Endothelial cell of umbilical vein (primary cell): Measurements from ENCODE around the gene ANKH. TPM values are rescaled to one million over a fixed set of nuclear protein-coding genes. Genes with fewer than 3 reads are reported as not detected.
A peak's percentile ranks its signal among the peaks of the same experiment; 100 is the strongest.

Experiments used
- BruUV-seq: library from RNA; stranded (reverse); fragments of 400-500 nt; replicated peaks from 2 replicates; lab custom pipeline; 2021; lab: Mats Ljungman, UMichigan
- CTCF ChIA-PET: fragments of 300-600, 350-600 bp; sonication (Branson Sonifier 250); formaldehyde crosslinking; loops from one replicate; lab custom pipeline; 2021; ENCODE audit warnings: antibody characterized with exemption, inconsistent platforms; lab: Charles Lee
- POLR2A ChIA-PET: fragments of 300-600, 350-600 bp; sonication (Branson Sonifier 250); formaldehyde crosslinking; loops from one replicate; lab custom pipeline; 2021; ENCODE audit warnings: antibody characterized with exemption, inconsistent platforms; lab: Charles Lee
- DNase-seq: peaks from one replicate; pipeline ENCODE4 v3.0.0-alpha.2; 2011; ENCODE audit warnings: low read depth, low spot score
- FAIRE-seq: peaks from 2 replicates; lab custom pipeline; 2011; peaks lifted over from hg19 to GRCh38; lab: Jason Lieb, UNC
- H2AFZ ChIP-seq: 2 replicates; pipeline ENCODE4 v1.6.0; 2012; ENCODE audit warnings: low read depth, low read length, control low read depth, inconsistent platforms
- H3K27ac ChIP-seq: 2 replicates; pipeline ENCODE4 v1.5.1; 2011; ENCODE audit warnings: low read depth, mild to moderate bottlenecking, control low read depth, low read length, moderate library complexity; ENCODE audit not compliant: insufficient read depth
- H3K27me3 ChIP-seq, 2 experiments: 2 replicates each; pipeline versions ENCODE4 v1.6.0 to v1.6.1; 2011; ENCODE audit warnings: low read length in 2 of 2, mixed read lengths in 1 of 2; ENCODE audit not compliant: control insufficient read depth in 2 of 2, insufficient read depth in 2 of 2
- H3K36me3 ChIP-seq, 2 experiments: 2 replicates in 1 of 2; 3 replicates in 1 of 2; pipeline ENCODE4 v1.5.1; 2011; ENCODE audit warnings: low read length in 2 of 2, mild to moderate bottlenecking in 1 of 2, moderate library complexity in 1 of 2; ENCODE audit not compliant: control insufficient read depth in 2 of 2, insufficient read depth in 2 of 2; ENCODE audit errors: extremely low read depth in 1 of 2
- H3K4me1 ChIP-seq: 3 replicates; pipeline ENCODE4 v1.5.1; 2011; ENCODE audit warnings: mild to moderate bottlenecking, low read length; ENCODE audit not compliant: control insufficient read depth, insufficient read depth; ENCODE audit errors: extremely low read depth
- H3K4me2 ChIP-seq: 2 replicates; pipeline ENCODE4 v1.6.1; 2011; ENCODE audit warnings: low read length, control low read depth, mixed read lengths; ENCODE audit not compliant: insufficient read depth
- H3K4me3 ChIP-seq, 3 experiments: fragments of 200-600 bp in 1 of 3; sonication (generic), shearing (Covaris generic) in 1 of 3; replicated peaks in 1 of 3; 2 replicates each; pipeline ENCODE4 v1.5.1; 2011 to 2016; ENCODE audit warnings: control low read depth in 3 of 3, low read length in 3 of 3, mild to moderate bottlenecking in 2 of 3, inconsistent platforms in 1 of 3, low read depth in 1 of 3, moderate library complexity in 1 of 3; ENCODE audit not compliant: insufficient read depth in 1 of 3
- H3K79me2 ChIP-seq: 2 replicates; pipeline ENCODE4 v1.6.0; 2012; ENCODE audit warnings: low read length, inconsistent platforms; ENCODE audit not compliant: control insufficient read depth, insufficient read depth
- H3K9ac ChIP-seq: replicated peaks from 2 replicates; pipeline ENCODE3; 2011; ENCODE audit warnings: low read length, control low read depth; ENCODE audit not compliant: insufficient read depth; ENCODE audit errors: extremely low read depth
- H3K9me1 ChIP-seq: replicated peaks from 3 replicates; pipeline ENCODE4 v1.6.0; 2011; ENCODE audit warnings: mild to moderate bottlenecking, low read length; ENCODE audit not compliant: control insufficient read depth, insufficient read depth; ENCODE audit errors: extremely low read depth
- H3K9me3 ChIP-seq: replicated peaks from 2 replicates; pipeline ENCODE4 v1.5.1; 2012; ENCODE audit warnings: low read length, inconsistent platforms; ENCODE audit not compliant: control insufficient read depth, insufficient read depth
- H4K20me1 ChIP-seq: replicated peaks from 2 replicates; pipeline ENCODE3; 2011; ENCODE audit warnings: mild to moderate bottlenecking, low read length; ENCODE audit not compliant: control insufficient read depth, insufficient read depth; ENCODE audit errors: extremely low read depth
- EZH2 ChIP-seq: IDR thresholded peaks from 2 replicates; pipeline ENCODE4 v1.6.1; 2012; ENCODE audit warnings: borderline replicate concordance, low read depth, mild to moderate bottlenecking, moderate library complexity, low read length, inconsistent platforms; ENCODE audit not compliant: severe bottlenecking
- FOS ChIP-seq: IDR thresholded peaks from 2 replicates; pipeline ENCODE4 v1.6.1; 2011; ENCODE audit warnings: mild to moderate bottlenecking, low read length, moderate library complexity, borderline replicate concordance; ENCODE audit not compliant: insufficient read depth
- GATA2 ChIP-seq: IDR thresholded peaks from 2 replicates; pipeline ENCODE4 v1.7.0; 2011; ENCODE audit warnings: low read depth, mild to moderate bottlenecking, moderate library complexity, mixed read lengths, low read length; ENCODE audit not compliant: insufficient read length, insufficient read depth
- JUN ChIP-seq: IDR thresholded peaks from 2 replicates; pipeline ENCODE4 v1.6.1; 2011; ENCODE audit warnings: borderline replicate concordance, low read depth; ENCODE audit not compliant: insufficient read length, insufficient read depth
- MYC ChIP-seq: IDR thresholded peaks from one replicate; pipeline ENCODE4 v1.6.1; 2011; ENCODE audit warnings: mild to moderate bottlenecking, low read depth, low read length
- POLR2A ChIP-seq: IDR thresholded peaks from 2 replicates; pipeline ENCODE4 v1.6.1; 2012; ENCODE audit warnings: low read depth, mild to moderate bottlenecking, control low read depth, low read length
- POLR2AphosphoS5 ChIP-seq: IDR thresholded peaks from 2 replicates; pipeline ENCODE4 v1.6.1; 2012; ENCODE audit warnings: low read depth, mild to moderate bottlenecking, control low read depth, low read length, moderate library complexity; ENCODE audit not compliant: insufficient read depth
- dilution Hi-C: fragments of 300-500 bp; cut with MboI; formaldehyde crosslinking; loops from one replicate; pipeline ENCODE4 v1.15.0; 2019; ENCODE audit warnings: low sequenced_read_pairs; ENCODE audit not compliant: extremely low pct_ligation_motif_present
- intact Hi-C: fragments of 100-400 bp; cut with micrococcal nuclease; formaldehyde crosslinking; loops from one replicate; pipeline ENCODE4 v1.10.0; 2022
- polyA plus RNA-seq, 4 experiments: library from polyadenylated mRNA; depleted of rRNA in 3 of 4; stranded (reverse) in 3 of 4; unstranded in 1 of 4; fragments of >200 nt; gene quantifications; 2 replicates each; pipeline versions ENCODE4 v1.2.1 to v1.2.3, GENCODE V29; 2011 to 2012; ENCODE audit warnings: missing spikeins in 1 of 4
- total RNA-seq: library from RNA; stranded (reverse); gene quantifications from 2 replicates; pipeline ENCODE4 v1.2.3, GENCODE V29; 2021
- TF ChIP-seq, protein P1 (sequence below): IDR thresholded peaks from 2 replicates; pipeline ENCODE4 v1.6.1; 2011; ENCODE audit not compliant: insufficient read depth, insufficient read length
- TF ChIP-seq, protein P2 (sequence below), 2 donors: IDR thresholded peaks; 1 replicate in 1 of 2; 2 replicates in 1 of 2; pipeline ENCODE4 v1.5.1; 2011; ENCODE audit warnings: low read length in 2 of 2, mild to moderate bottlenecking in 2 of 2, moderate library complexity in 2 of 2, control low read depth in 1 of 2, inconsistent platforms in 1 of 2, low read depth in 1 of 2; ENCODE audit not compliant: insufficient read depth in 1 of 2; ENCODE audit errors: extremely low read depth in 1 of 2

The ANKH gene
- total and polyA plus RNA-seq, 2 donors (not counting 3 experiments of a cell fraction or from before 2014, with no cell fraction given), result 12.7 to 31.4 TPM

DNA sequence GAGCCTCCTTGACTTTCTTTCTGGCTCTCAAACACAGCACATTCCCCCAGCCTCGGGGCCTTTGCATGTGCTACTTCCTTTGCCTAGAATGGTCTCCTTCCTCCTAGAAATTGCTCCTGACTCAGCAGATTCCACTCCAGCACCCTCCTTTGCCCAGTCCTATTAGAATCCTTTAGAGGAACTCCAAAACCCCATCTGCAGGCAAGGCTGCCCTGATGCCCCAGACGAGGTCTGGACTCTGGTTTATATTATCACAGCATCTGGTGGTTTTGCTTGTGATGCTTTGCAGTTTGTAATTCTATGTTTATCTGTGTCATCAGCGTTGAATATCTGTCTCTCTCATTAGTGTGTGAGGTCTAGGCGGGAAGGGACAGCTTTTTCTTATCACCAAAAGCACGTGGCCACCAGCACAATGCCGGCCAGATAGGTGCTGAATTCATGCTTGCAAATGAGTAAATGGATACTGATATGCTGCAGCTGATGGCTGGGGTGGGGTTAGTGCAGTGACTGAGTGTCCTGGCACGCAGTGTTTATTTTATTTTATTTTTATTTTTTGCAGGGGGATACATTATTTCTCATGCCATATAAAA, 30.0 kb upstream of the ANKH start:
- Histone ChIP-seq H3K4me2 (no peak overlapping the region), H3K4me1 (no peaks in the 10 kb centered on the region), H3K79me2 (no peaks in the 10 kb centered on the region), H3K9me3 (no peaks in the 10 kb centered on the region), H4K20me1 (no peaks in the 10 kb centered on the region), H2AFZ (no peak overlapping the region), H3K9ac (no peak overlapping the region), H3K4me3 (no peak overlapping the region), H3K27me3 (peaks cover 0 to 2% of the 10 kb centered on the region in 2 experiments), H3K9me1 (no peaks in the 10 kb centered on the region), H3K36me3 (no peaks in the 10 kb centered on the region), H3K27ac (no peak overlapping the region)
- no TSS peak for BruUV-seq
- no peak for DNase-seq
- dilution Hi-C loops, result no loop called here
- ChIA-PET POLR2A (no interaction called here), CTCF (no interaction called here)
- FAIRE-seq, result no peak
- intact Hi-C loops, result no loop called here
- no peak for TF ChIP-seq FOS
- TF ChIP-seq POLR2AphosphoS5, result no peak
- no peak for TF ChIP-seq POLR2A
- TF ChIP-seq, protein P1, sequence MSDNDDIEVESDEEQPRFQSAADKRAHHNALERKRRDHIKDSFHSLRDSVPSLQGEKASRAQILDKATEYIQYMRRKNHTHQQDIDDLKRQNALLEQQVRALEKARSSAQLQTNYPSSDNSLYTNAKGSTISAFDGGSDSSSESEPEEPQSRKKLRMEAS, result no peak

DNA sequence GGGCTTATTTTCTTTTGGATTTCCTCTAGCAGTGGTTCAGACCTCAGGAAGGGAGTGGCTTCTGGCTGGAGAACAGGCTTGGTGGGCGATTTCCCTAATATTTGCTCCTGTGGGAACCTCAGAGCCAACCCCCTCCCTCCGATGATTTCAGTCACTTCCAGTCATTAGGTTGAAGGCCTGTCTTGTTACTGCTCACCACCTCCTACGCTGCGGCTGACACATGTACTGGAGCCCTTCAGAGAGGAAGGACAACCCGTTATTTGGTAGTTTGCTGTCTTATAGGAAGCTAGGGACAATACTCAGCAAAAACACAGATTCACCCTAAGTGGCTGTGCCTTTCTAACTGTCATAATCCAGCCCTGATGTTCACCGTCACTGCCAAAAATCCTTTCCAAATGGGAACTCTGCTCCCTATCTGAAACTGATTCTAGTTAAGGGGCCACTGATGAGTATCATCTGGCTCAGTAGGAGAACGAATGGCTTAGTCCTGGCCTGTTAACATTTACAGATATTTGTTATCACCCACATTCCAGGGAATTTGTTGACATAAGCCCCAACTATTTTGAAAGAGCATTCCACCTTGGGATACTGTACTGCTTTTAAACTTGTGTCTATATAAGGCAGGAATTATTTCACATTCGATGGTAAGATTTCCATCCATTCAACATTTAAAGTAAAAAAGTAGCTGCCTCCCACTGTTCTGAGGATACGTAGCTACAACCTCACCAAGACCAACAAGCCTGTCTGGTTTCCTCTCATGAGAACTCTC, 29.3 kb upstream of the ANKH start:
- Histone ChIP-seq H3K4me2 (no peak overlapping the region), H3K27ac (no peak overlapping the region), H3K9ac (no peak overlapping the region), H3K4me1 (no peaks in the 10 kb centered on the region), H3K9me3 (no peaks in the 10 kb centered on the region), H3K36me3 (no peaks in the 10 kb centered on the region), H3K27me3 (no peaks in the 10 kb centered on the region), H3K9me1 (no peaks in the 10 kb centered on the region), H2AFZ (peak overlapping the region; percentile 70), H3K4me3 (no peak overlapping the region), H4K20me1 (no peaks in the 10 kb centered on the region), H3K79me2 (no peaks in the 10 kb centered on the region)
- TF ChIP-seq JUN, result no peak
- TF ChIP-seq, protein P2, sequence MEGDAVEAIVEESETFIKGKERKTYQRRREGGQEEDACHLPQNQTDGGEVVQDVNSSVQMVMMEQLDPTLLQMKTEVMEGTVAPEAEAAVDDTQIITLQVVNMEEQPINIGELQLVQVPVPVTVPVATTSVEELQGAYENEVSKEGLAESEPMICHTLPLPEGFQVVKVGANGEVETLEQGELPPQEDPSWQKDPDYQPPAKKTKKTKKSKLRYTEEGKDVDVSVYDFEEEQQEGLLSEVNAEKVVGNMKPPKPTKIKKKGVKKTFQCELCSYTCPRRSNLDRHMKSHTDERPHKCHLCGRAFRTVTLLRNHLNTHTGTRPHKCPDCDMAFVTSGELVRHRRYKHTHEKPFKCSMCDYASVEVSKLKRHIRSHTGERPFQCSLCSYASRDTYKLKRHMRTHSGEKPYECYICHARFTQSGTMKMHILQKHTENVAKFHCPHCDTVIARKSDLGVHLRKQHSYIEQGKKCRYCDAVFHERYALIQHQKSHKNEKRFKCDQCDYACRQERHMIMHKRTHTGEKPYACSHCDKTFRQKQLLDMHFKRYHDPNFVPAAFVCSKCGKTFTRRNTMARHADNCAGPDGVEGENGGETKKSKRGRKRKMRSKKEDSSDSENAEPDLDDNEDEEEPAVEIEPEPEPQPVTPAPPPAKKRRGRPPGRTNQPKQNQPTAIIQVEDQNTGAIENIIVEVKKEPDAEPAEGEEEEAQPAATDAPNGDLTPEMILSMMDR (IDR thresholded peaks at IDR 0.05; ENCODE audit: extremely low read depth in 1 of 2, insufficient read depth in 1 of 2, low read depth in 1 of 2, low read length in 2 of 2), result no peak
- TF ChIP-seq FOS, result no peak
- TF ChIP-seq EZH2, result no peak
- TF ChIP-seq MYC, result no peak
- no peak for TF ChIP-seq POLR2A
- TF ChIP-seq, protein P1, result no peak
- TF ChIP-seq GATA2, result no peak
- no peak for TF ChIP-seq POLR2AphosphoS5
- dilution Hi-C loops, result no loop called here
- intact Hi-C loops, result no loop called here
- CTCF ChIA-PET, result no interaction called here
- peak; percentile 26 for FAIRE-seq
- POLR2A ChIA-PET, result no interaction called here
- DNase-seq, result peak; percentile 8
- no TSS peak for BruUV-seq
